Right lobe of liver (tissue), 6 donors: Measurements from ENCODE around the gene RXFP3. TPM values are rescaled to one million over a fixed set of nuclear protein-coding genes. Genes with fewer than 3 reads are reported as not detected.

ENCODE experiments used
- ATAC-seq, 4 donors: fragments of 200-7000 bp; cut with Tn5 transposase; one replicate each; pipeline ENCODE4 v1.9.1; 2020; ENCODE audit warnings: mild to moderate bottlenecking in 4 of 4, moderate library complexity in 4 of 4
- DNase-seq, 3 donors: peaks; one replicate each; pipeline ENCODE4 v3.0.0-alpha.2; 2020
- H3K27ac ChIP-seq, 3 donors: fragments of 200-600 bp; one replicate each; pipeline ENCODE4 v1.8.0; 2022
- H3K27me3 ChIP-seq, 2 donors: fragments of 200-600 bp; one replicate each; pipeline ENCODE4 v1.8.0; 2022
- H3K36me3 ChIP-seq, 4 donors: fragments of 200-600 bp; sonication (generic) in 1 of 4; one replicate each; pipeline versions ENCODE4 v1.5.1 to v1.8.0; 2017 to 2022; ENCODE audit warnings: control low read depth in 1 of 4
- H3K4me1 ChIP-seq, 4 donors: fragments of 200-600 bp; sonication (generic) in 1 of 4; one replicate each; pipeline versions ENCODE4 v1.5.1 to v1.8.0; 2017 to 2022; ENCODE audit warnings: control low read depth in 1 of 4
- H3K4me3 ChIP-seq, 3 donors: fragments of 200-600 bp; one replicate each; pipeline ENCODE4 v1.8.0; 2022
- H3K9me3 ChIP-seq, 4 donors: fragments of 200-600 bp; sonication (generic) in 1 of 4; one replicate each; pipeline versions ENCODE4 v1.5.1 to v1.8.0; 2017 to 2022; ENCODE audit warnings: control low read depth in 1 of 4
- POLR2A ChIP-seq: fragments of 450-650 bp; IDR thresholded peaks from one replicate; pipeline ENCODE4 v1.6.1; 2017; ENCODE audit warnings: antibody characterized with exemption, mild to moderate bottlenecking
- WGBS: methylation state at CpG from one replicate; pipeline ENCODE4 v1.1.6; 2018; ENCODE audit warnings: low coverage, low lambda C conversion rate; ENCODE audit not compliant: insufficient coverage; ENCODE audit errors: missing lambda C conversion rate; 5-methylcytosine and 5-hydroxymethylcytosine counted together
- intact Hi-C, 2 donors: fragments of 100-400 bp; cut with DNase I; formaldehyde crosslinking; loops; one replicate each; pipeline versions ENCODE4 v1.11.2 to v1.14.1; 2022
- total RNA-seq, 6 experiments: library from RNA; depleted of rRNA in 2 of 6; stranded (reverse); fragments of >200 nt in 2 of 6; fragmentation: NEBNext Ultra II Directional in 3 of 6; extraction: Animal tissue kit (Norgen Biotek cat#: 25700) in 3 of 6; gene quantifications; one replicate each; pipeline versions ENCODE4 v1.1.0 to v1.2.4, GENCODE V29; 2016 to 2023
- TF ChIP-seq, protein P1 (sequence below), 4 donors: fragments of 200-600 bp in 3 of 4; fragments of 450-650 bp in 1 of 4; IDR thresholded peaks; one replicate each; pipeline versions ENCODE4 v1.5.1 to v1.8.0; 2016 to 2022; ENCODE audit warnings: antibody characterized with exemption in 4 of 4, mild to moderate bottlenecking in 2 of 4
- donor health status: DM: no; HTN: yes; CAD: no.
- donor health status: DM: no; HTN: no; CAD: no.
- donor health status: DM: no; HTN: no; CAD: no.
- donor health status: DM: no; HTN: yes; CAD: no.
- donor health status: DM: no; HTN: yes; CAD: no.

RXFP3 gene
- total RNA-seq, 6 experiments from 2014 or later, result not detected

DNA sequence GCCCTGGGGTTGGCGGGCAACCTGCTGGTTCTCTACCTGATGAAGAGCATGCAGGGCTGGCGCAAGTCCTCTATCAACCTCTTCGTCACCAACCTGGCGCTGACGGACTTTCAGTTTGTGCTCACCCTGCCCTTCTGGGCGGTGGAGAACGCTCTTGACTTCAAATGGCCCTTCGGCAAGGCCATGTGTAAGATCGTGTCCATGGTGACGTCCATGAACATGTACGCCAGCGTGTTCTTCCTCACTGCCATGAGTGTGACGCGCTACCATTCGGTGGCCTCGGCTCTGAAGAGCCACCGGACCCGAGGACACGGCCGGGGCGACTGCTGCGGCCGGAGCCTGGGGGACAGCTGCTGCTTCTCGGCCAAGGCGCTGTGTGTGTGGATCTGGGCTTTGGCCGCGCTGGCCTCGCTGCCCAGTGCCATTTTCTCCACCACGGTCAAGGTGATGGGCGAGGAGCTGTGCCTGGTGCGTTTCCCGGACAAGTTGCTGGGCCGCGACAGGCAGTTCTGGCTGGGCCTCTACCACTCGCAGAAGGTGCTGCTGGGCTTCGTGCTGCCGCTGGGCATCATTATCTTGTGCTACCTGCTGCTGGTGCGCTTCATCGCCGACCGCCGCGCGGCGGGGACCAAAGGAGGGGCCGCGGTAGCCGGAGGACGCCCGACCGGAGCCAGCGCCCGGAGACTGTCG, 976 bp downstream of the RXFP3 start:
- no peak for ATAC-seq
- TF ChIP-seq POLR2A, result no peak
- TF ChIP-seq, protein P1, sequence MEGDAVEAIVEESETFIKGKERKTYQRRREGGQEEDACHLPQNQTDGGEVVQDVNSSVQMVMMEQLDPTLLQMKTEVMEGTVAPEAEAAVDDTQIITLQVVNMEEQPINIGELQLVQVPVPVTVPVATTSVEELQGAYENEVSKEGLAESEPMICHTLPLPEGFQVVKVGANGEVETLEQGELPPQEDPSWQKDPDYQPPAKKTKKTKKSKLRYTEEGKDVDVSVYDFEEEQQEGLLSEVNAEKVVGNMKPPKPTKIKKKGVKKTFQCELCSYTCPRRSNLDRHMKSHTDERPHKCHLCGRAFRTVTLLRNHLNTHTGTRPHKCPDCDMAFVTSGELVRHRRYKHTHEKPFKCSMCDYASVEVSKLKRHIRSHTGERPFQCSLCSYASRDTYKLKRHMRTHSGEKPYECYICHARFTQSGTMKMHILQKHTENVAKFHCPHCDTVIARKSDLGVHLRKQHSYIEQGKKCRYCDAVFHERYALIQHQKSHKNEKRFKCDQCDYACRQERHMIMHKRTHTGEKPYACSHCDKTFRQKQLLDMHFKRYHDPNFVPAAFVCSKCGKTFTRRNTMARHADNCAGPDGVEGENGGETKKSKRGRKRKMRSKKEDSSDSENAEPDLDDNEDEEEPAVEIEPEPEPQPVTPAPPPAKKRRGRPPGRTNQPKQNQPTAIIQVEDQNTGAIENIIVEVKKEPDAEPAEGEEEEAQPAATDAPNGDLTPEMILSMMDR (IDR thresholded peaks at IDR 0.05), result no peak
- Histone ChIP-seq H3K4me1 (peaks cover 0 to 10% (median 0%) of the 10 kb centered on the region in 4 donors), H3K4me3 (no peak overlapping the region), H3K27me3 (no peaks in the 10 kb centered on the region), H3K9me3 (no peaks in the 10 kb centered on the region), H3K36me3 (no peaks in the 10 kb centered on the region), H3K27ac (no peak overlapping the region)
- peak in 1 of 3 donors; percentile 43 for DNase-seq
- 18% methylated on average over 4 of the region's 54 CpGs for WGBS
- intact Hi-C loops, result loop anchor here (10.0 kb wide), 2 partner anchors 462 to 502 kb away; no protein-coding TSS in a partner anchor

DNA sequence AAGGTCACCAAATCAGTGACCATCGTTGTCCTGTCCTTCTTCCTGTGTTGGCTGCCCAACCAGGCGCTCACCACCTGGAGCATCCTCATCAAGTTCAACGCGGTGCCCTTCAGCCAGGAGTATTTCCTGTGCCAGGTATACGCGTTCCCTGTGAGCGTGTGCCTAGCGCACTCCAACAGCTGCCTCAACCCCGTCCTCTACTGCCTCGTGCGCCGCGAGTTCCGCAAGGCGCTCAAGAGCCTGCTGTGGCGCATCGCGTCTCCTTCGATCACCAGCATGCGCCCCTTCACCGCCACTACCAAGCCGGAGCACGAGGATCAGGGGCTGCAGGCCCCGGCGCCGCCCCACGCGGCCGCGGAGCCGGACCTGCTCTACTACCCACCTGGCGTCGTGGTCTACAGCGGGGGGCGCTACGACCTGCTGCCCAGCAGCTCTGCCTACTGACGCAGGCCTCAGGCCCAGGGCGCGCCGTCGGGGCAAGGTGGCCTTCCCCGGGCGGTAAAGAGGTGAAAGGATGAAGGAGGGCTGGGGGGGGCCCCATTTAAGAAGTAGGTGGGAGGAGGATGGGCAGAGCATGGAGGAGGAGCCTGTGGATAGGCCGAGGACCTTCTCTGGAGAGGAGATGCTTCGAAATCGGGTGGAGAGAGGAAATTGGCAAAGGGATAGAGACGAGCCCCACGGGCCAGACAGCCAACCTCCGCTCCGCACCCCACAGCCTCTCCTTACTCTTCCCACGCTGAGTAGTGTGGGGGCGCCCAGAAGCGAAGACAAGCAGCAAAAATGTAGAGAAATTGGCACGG, 1.7 kb downstream of the RXFP3 start:
- no peak for DNase-seq
- peaks cover 0 to 10% (median 0%) of the 10 kb centered on the region in 4 donors for H3K4me1 ChIP-seq
- H3K27ac ChIP-seq, result no peak overlapping the region
- H3K4me3 ChIP-seq, result no peak overlapping the region
- no peaks in the 10 kb centered on the region for H3K36me3 ChIP-seq
- intact Hi-C loops, result loop anchor here (10.0 kb wide), 2 partner anchors 463 to 503 kb away; no protein-coding TSS in a partner anchor
- ATAC-seq, result no peak
- H3K27me3 ChIP-seq, result no peaks in the 10 kb centered on the region
- TF ChIP-seq, protein P1 (IDR thresholded peaks at IDR 0.05), result no peak
- no peak for TF ChIP-seq POLR2A
- WGBS, result 29% methylated on average over 33 of the region's 54 CpGs
- no peaks in the 10 kb centered on the region for H3K9me3 ChIP-seq

DNA sequence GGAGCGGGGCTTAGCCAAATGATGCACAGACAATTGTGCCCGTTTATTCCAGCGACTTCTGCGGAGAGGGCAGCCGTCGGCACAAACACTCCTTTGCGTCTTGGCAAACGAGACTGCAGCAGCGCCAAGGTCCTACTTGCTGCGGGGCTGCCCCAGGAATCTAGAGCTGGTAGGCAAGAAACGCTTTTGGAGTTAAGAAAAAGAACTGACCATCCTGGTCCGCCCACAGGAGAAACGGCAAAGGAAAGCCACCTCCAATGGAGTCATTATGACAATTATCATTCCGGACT, 2.3 kb downstream of the RXFP3 start:
- no peaks in the 10 kb centered on the region for H3K9me3 ChIP-seq
- H3K36me3 ChIP-seq, result no peaks in the 10 kb centered on the region
- H3K4me3 ChIP-seq, result no peak overlapping the region
- 43% methylated on average over 13 of the region's 14 CpGs for WGBS
- no peak overlapping the region for H3K27ac ChIP-seq
- DNase-seq (no peak), ATAC-seq (no peak)
- H3K4me1 ChIP-seq, result peaks cover 0 to 10% (median 0%) of the 10 kb centered on the region in 4 donors
- TF ChIP-seq POLR2A, result no peak
- TF ChIP-seq, protein P1 (IDR thresholded peaks at IDR 0.05), result no peak
- intact Hi-C loops, result loop anchor here (10.0 kb wide), 2 partner anchors 464 to 504 kb away; no protein-coding TSS in a partner anchor
- no peaks in the 10 kb centered on the region for H3K27me3 ChIP-seq

DNA sequence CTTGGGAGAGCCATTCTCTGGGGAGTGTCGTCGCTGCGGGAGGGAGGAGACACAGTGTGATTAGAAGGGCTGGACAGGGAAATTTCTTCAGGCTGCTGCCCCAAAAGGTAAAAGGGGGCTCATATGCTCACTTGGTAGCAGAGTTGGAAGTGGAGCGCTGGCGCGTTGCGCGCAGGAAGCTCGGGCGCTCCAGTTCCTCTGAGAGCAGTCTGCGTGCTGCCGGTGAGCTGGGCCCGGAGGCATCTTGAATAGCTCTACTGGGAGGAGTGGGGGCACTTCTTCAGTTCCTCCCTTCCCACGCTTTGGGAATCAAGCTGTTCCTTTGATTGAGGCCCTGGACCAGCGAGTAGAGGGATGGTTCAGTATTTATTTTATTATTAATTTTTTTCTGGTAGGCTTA, 2.7 kb downstream of the RXFP3 start:
- H3K4me1 ChIP-seq, result peaks cover 0 to 10% (median 0%) of the 10 kb centered on the region in 4 donors
- DNase-seq, result no peak
- no peak overlapping the region for H3K27ac ChIP-seq
- WGBS, result 16% methylated on average over 15 of the region's 15 CpGs
- H3K4me3 ChIP-seq, result no peak overlapping the region
- intact Hi-C loops, result loop anchor here (10.0 kb wide), 2 partner anchors 464 to 504 kb away; no protein-coding TSS in a partner anchor
- ATAC-seq, result no peak
- H3K27me3 ChIP-seq, result no peaks in the 10 kb centered on the region
- H3K9me3 ChIP-seq, result no peaks in the 10 kb centered on the region
- H3K36me3 ChIP-seq, result no peaks in the 10 kb centered on the region
- TF ChIP-seq, protein P1 (IDR thresholded peaks at IDR 0.05), result no peak
- no peak for TF ChIP-seq POLR2A
